HCT116 (cell line): ENCODE results near the gene ZBTB7C. TPM values are rescaled to one million over a fixed set of nuclear protein-coding genes. Genes with fewer than 3 reads are reported as not detected.

Source experiments
- ATAC-seq: fragments of 200-7000 bp; cut with Tn5 transposase; 2 replicates; pipeline ENCODE4 v1.9.1; 2020; ENCODE audit warnings: mild to moderate bottlenecking, moderate library complexity
- BruUV-seq: library from RNA; stranded (reverse); fragments of 400-500 nt; replicated peaks from 2 replicates; lab custom pipeline; 2021; lab: Mats Ljungman, UMichigan
- CTCF ChIA-PET: fragments of 300-600 bp; sonication (Branson Sonifier 250); formaldehyde crosslinking; loops from one replicate; lab custom pipeline; 2021; ENCODE audit warnings: antibody characterized with exemption; lab: Charles Lee
- POLR2A ChIA-PET: fragments of 300-600, 350-600 bp; sonication (Branson Sonifier 250); formaldehyde crosslinking; loops from one replicate; lab custom pipeline; 2021; ENCODE audit warnings: antibody characterized with exemption; lab: Charles Lee
- RAD21 ChIA-PET, 2 experiments: fragments of 300-600 bp; sonication (Branson Sonifier 250); formaldehyde crosslinking; loops; one replicate each; lab custom pipeline; 2023; ENCODE audit warnings: low total read pairs in 2 of 2; ENCODE audit not compliant: uncharacterized antibody in 2 of 2, unreplicated experiment in 2 of 2, low non-redundant PET in 1 of 2; lab: Charles Lee
- DNase-seq: peaks from one replicate; pipeline ENCODE4 v3.0.0-alpha.2; 2010; ENCODE audit warnings: low read depth, low spot score
- H2AFZ ChIP-seq: fragments of 200-600 bp; shearing (Covaris generic), sonication (generic); 2 replicates; pipeline ENCODE4 v1.6.1; 2017; ENCODE audit warnings: low read depth, mixed run types, mixed read lengths, antibody characterized with exemption, low read length; ENCODE audit not compliant: poor library complexity, severe bottlenecking
- H3K27ac ChIP-seq: 2 replicates; pipeline ENCODE4 v1.5.1; 2012; ENCODE audit warnings: low read depth, low read length
- H3K27me3 ChIP-seq: fragments of 200-600 bp; sonication (generic); 2 replicates; pipeline ENCODE4 v1.6.1; 2016; ENCODE audit warnings: mixed run types, low read length, mixed read lengths; ENCODE audit not compliant: insufficient read depth
- H3K36me3 ChIP-seq, 2 experiments: fragments of 200-500 bp in 1 of 2; fragments of 200-600 bp in 1 of 2; sonication (Bioruptor generic) in 1 of 2; sonication (generic) in 1 of 2; 2 replicates each; pipeline versions ENCODE4 v1.5.1 to v1.6.1; 2014 to 2016; ENCODE audit warnings: low read length in 2 of 2, inconsistent platforms in 1 of 2, mixed read lengths in 1 of 2, mixed run types in 1 of 2; ENCODE audit not compliant: insufficient read depth in 2 of 2, control insufficient read depth in 1 of 2
- H3K4me1 ChIP-seq, 2 experiments: fragments of 200-600 bp in 1 of 2; sonication (generic) in 1 of 2; 2 replicates each; pipeline versions ENCODE4 v1.5.1 to v1.6.1; 2012 to 2017; ENCODE audit warnings: low read length in 2 of 2, inconsistent platforms in 1 of 2, mild to moderate bottlenecking in 1 of 2, mixed read lengths in 1 of 2, mixed run types in 1 of 2, moderate library complexity in 1 of 2; ENCODE audit not compliant: insufficient read depth in 2 of 2, control insufficient read depth in 1 of 2
- H3K4me2 ChIP-seq: fragments of 200-600 bp; sonication (generic); 2 replicates; pipeline ENCODE4 v1.6.1; 2017; ENCODE audit warnings: mixed run types, low read length, mixed read lengths
- H3K4me3 ChIP-seq, 2 experiments: fragments of 200-600 bp in 1 of 2; sonication (generic) in 1 of 2; replicated peaks in 1 of 2; 2 replicates each; pipeline ENCODE4 v1.5.1; 2011 to 2016; ENCODE audit warnings: low read length in 2 of 2, control low read depth in 1 of 2, low read depth in 1 of 2, mild to moderate bottlenecking in 1 of 2, mixed read lengths in 1 of 2, mixed run types in 1 of 2
- H3K79me2 ChIP-seq: fragments of 200-600 bp; sonication (generic); 2 replicates; pipeline ENCODE4 v1.6.1; 2017; ENCODE audit warnings: mild to moderate bottlenecking, mixed run types, low read length, moderate library complexity, mixed read lengths; ENCODE audit not compliant: insufficient read depth
- H3K9ac ChIP-seq: fragments of 200-600 bp; sonication (generic); 2 replicates; pipeline ENCODE4 v1.6.1; 2016; ENCODE audit warnings: low read length, mixed read lengths
- H3K9me2 ChIP-seq: fragments of 200-600 bp; sonication (generic), shearing (Covaris generic); 2 replicates; pipeline ENCODE4 v1.6.1; 2017; ENCODE audit warnings: mixed run types, mild to moderate bottlenecking, moderate library complexity; ENCODE audit not compliant: insufficient read depth
- H3K9me3 ChIP-seq, 2 experiments: fragments of 200-500 bp in 1 of 2; fragments of 200-600 bp in 1 of 2; sonication (Bioruptor generic) in 1 of 2; sonication (generic) in 1 of 2; 2 replicates each; pipeline ENCODE4 v1.6.1; 2014 to 2017; ENCODE audit warnings: low read length in 2 of 2, mixed read lengths in 2 of 2, inconsistent platforms in 1 of 2, low read depth in 1 of 2, mild to moderate bottlenecking in 1 of 2, mixed run types in 1 of 2, moderate library complexity in 1 of 2; ENCODE audit not compliant: control insufficient read depth in 1 of 2, insufficient read depth in 1 of 2
- H4K20me1 ChIP-seq: fragments of 200-600 bp; sonication (generic), shearing (Covaris generic); 2 replicates; pipeline ENCODE4 v1.6.1; 2017; ENCODE audit warnings: mixed run types, mild to moderate bottlenecking, moderate library complexity; ENCODE audit not compliant: insufficient read depth
- ATF3 ChIP-seq: IDR thresholded peaks from 2 replicates; pipeline ENCODE4 v1.6.1; 2012
- CEBPB ChIP-seq: IDR thresholded peaks from 2 replicates; pipeline ENCODE4 v1.6.1; 2012; ENCODE audit warnings: low read depth
- CTCF ChIP-seq, 3 experiments: fragments of 200-600 bp in 1 of 3; sonication (generic) in 1 of 3; IDR thresholded peaks in 2 of 3; conservative IDR thresholded peaks in 1 of 3; 2 replicates each; pipeline ENCODE4 v1.5.1; 2012 to 2017; ENCODE audit warnings: low read depth in 2 of 3, low read length in 2 of 3, antibody characterized with exemption in 1 of 3, borderline replicate concordance in 1 of 3, control low read depth in 1 of 3, mild to moderate bottlenecking in 1 of 3, mixed read lengths in 1 of 3, mixed run types in 1 of 3, moderate library complexity in 1 of 3; ENCODE audit not compliant: insufficient read depth in 1 of 3
- EGR1 ChIP-seq: IDR thresholded peaks from 2 replicates; pipeline ENCODE4 v1.6.1; 2012; ENCODE audit warnings: low read depth
- ELF1 ChIP-seq: IDR thresholded peaks from 2 replicates; pipeline ENCODE4 v1.6.1; 2012; ENCODE audit warnings: low read depth, borderline replicate concordance
- EZH2 ChIP-seq: fragments of 200-600 bp; sonication (generic); IDR thresholded peaks from 2 replicates; pipeline ENCODE4 v1.6.1; 2017; ENCODE audit warnings: antibody characterized with exemption, mixed run types
- EZH2phosphoT487 ChIP-seq: fragments of 200-600 bp; IDR thresholded peaks from 2 replicates; pipeline ENCODE4 v1.6.1; 2018; ENCODE audit warnings: antibody characterized with exemption, borderline replicate concordance
- FOSL1 ChIP-seq: IDR thresholded peaks from 2 replicates; pipeline ENCODE4 v1.6.1; 2012; ENCODE audit warnings: low read depth
- JUND ChIP-seq: IDR thresholded peaks from 2 replicates; pipeline ENCODE4 v1.6.1; 2012
- MAX ChIP-seq: IDR thresholded peaks from 2 replicates; pipeline ENCODE4 v1.6.1; 2012
- POLR2AphosphoS5 ChIP-seq: IDR thresholded peaks from 2 replicates; pipeline ENCODE4 v1.6.1; 2011; ENCODE audit warnings: mild to moderate bottlenecking, low read depth, low read length, moderate library complexity
- SIN3A ChIP-seq: IDR thresholded peaks from 2 replicates; pipeline ENCODE4 v1.6.1; 2012; ENCODE audit warnings: low read depth
- SP1 ChIP-seq: IDR thresholded peaks from 2 replicates; pipeline ENCODE4 v1.6.1; 2012; ENCODE audit warnings: low read depth
- SRF ChIP-seq: IDR thresholded peaks from 2 replicates; pipeline ENCODE4 v1.6.1; 2012; ENCODE audit warnings: low read depth
- TCF7L2 ChIP-seq: IDR thresholded peaks from 2 replicates; pipeline ENCODE4 v1.7.0; 2011; ENCODE audit warnings: borderline replicate concordance, inconsistent platforms; ENCODE audit not compliant: insufficient read depth, insufficient read length; ENCODE audit errors: extremely low read depth
- YY1 ChIP-seq: IDR thresholded peaks from 2 replicates; pipeline ENCODE4 v1.6.1; 2011; ENCODE audit warnings: low read length, low read depth, moderate library complexity, mild to moderate bottlenecking; ENCODE audit not compliant: insufficient replicate concordance; ENCODE audit errors: extremely low read depth
- ZBTB33 ChIP-seq: IDR thresholded peaks from 2 replicates; pipeline ENCODE4 v1.6.1; 2011; ENCODE audit warnings: mild to moderate bottlenecking, low read length, moderate library complexity; ENCODE audit not compliant: insufficient replicate concordance; ENCODE audit errors: extremely low read depth
- ZFX ChIP-seq: fragments of 450-650 bp; IDR thresholded peaks from 2 replicates; pipeline ENCODE4 v1.6.1; 2017
- ZNF274 ChIP-seq: fragments of 200-500 bp; sonication (Bioruptor generic); IDR thresholded peaks from 2 replicates; pipeline ENCODE4 v1.6.1; 2014; ENCODE audit warnings: mild to moderate bottlenecking, low read depth, low read length, inconsistent platforms
- intact Hi-C: fragments of 100-400 bp; cut with micrococcal nuclease; formaldehyde crosslinking; loops from 2 replicates; pipeline ENCODE4 v1.10.0; 2022
- total RNA-seq: library from RNA; stranded (reverse); gene quantifications from one replicate; pipeline ENCODE4 v1.2.1, GENCODE V29; 2021; ENCODE audit not compliant: unreplicated experiment

The ZBTB7C gene
- total RNA-seq, 1 experiment from 2014 or later = 0.37 TPM

DNA sequence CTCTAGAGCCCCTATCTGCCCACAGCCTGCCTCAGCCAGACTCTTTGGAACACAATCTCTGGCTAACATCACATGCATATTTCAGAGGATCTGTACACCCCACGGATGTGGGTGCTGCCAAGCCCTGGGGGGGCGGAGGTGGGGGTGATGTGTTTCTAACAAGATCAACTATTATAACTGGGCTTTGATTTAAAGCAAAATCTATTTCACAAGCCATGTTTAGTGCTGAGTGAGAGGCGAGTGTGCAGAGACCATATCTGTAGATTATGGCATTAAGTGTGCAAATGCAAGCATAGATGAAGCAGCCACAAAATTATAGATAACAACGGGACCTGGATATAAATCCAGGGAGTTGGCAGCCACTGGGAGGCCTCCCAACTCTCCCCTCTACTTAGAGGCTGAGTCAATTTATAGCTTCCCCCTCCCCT is 342.9 kb downstream of the ZBTB7C start:
- no peak for TF ChIP-seq ELF1
- no peak for TF ChIP-seq SRF
- no peak for TF ChIP-seq SIN3A
- no peak for TF ChIP-seq YY1
- TF ChIP-seq CEBPB = no peak
- TF ChIP-seq JUND = no peak
- no peak for TF ChIP-seq CTCF (IDR thresholded peaks at IDR 0.05 in 2 of 3, conservative IDR thresholded peaks at IDR 0.05 in 1 of 3; ENCODE audit: borderline replicate concordance in 1 of 3, insufficient read depth in 1 of 3, low read depth in 2 of 3, low read length in 2 of 3)
- no peak for TF ChIP-seq ZBTB33
- no peak for TF ChIP-seq POLR2AphosphoS5
- no peak for TF ChIP-seq EZH2phosphoT487
- TF ChIP-seq SP1 = no peak
- no peak for TF ChIP-seq ZNF274
- TF ChIP-seq ATF3 = no peak
- TF ChIP-seq FOSL1 = no peak
- TF ChIP-seq TCF7L2 = no peak
- TF ChIP-seq EZH2 = no peak
- no peak for TF ChIP-seq MAX
- TF ChIP-seq ZFX = no peak
- TF ChIP-seq EGR1 = no peak
- no peaks in the 10 kb centered on the region for H3K4me1 ChIP-seq
- intact Hi-C loops = no loop called here
- no peaks in the 10 kb centered on the region for H4K20me1 ChIP-seq
- no peak for ATAC-seq
- H3K9me3 ChIP-seq = no peaks in the 10 kb centered on the region
- H3K4me3 ChIP-seq = no peak overlapping the region
- no peaks in the 10 kb centered on the region for H3K27me3 ChIP-seq
- no peak overlapping the region for H3K4me2 ChIP-seq
- ChIA-PET RAD21 (interaction anchor here in 1 of 2 experiments (0.6 kb wide), 1 partner anchor 40 kb away, joined by 4 read pairs; no protein-coding TSS in a partner anchor), POLR2A (no interaction called here), CTCF (no interaction called here)
- no peak overlapping the region for H3K27ac ChIP-seq
- H3K9me2 ChIP-seq = no peaks in the 10 kb centered on the region
- DNase-seq = no peak
- no TSS peak for BruUV-seq
- no peaks in the 10 kb centered on the region for H3K36me3 ChIP-seq
- no peak overlapping the region for H3K9ac ChIP-seq
- no peaks in the 10 kb centered on the region for H3K79me2 ChIP-seq
- H2AFZ ChIP-seq = no peak overlapping the region
